Measurements from ENCODE around the gene NDRG3. TPM values are rescaled to one million over a fixed set of nuclear protein-coding genes. Genes with fewer than 3 reads are reported as not detected.

The NDRG3 gene
- total and polyA plus RNA-seq, 10 of the 15 experiments (the other 5 are each of a cell fraction or from before 2014, with no cell fraction given), result 11.2 to 29.7 (median 14.9) TPM

- TF ChIP-seq ZNF384 (IDR thresholded peaks at IDR 0.05; ENCODE audit: borderline replicate concordance, low read depth, low read length), result no peak
- no peak for TF ChIP-seq NFYA (IDR thresholded peaks at IDR 0.05; ENCODE audit: borderline replicate concordance, low read depth, low read length)
These were observed 38.2 kb upstream of the NDRG3 start (continued) for GRCh38 chr20:36784116-36784515.

- Histone ChIP-seq H2AFZ (ENCODE audit: control insufficient read depth, low read depth, low read length) (no peak overlapping the region), H3K79me2 (ENCODE audit: control insufficient read depth, insufficient read depth, low read length) (no peaks in the 10 kb centered on the region), H3K27me3 (replicated peaks in 1 of 2; ENCODE audit: control insufficient read depth in 2 of 2, insufficient read depth in 2 of 2, low read length in 1 of 2) (no peaks in the 10 kb centered on the region), H3K9me3 (replicated peaks; ENCODE audit: control insufficient read depth, insufficient read depth, low read length) (no peaks in the 10 kb centered on the region), H4K20me1 (ENCODE audit: control insufficient read depth, insufficient read depth) (no peaks in the 10 kb centered on the region), H3K4me2 (ENCODE audit: control insufficient read depth, insufficient read depth) (no peak overlapping the region), H3K4me1 (ENCODE audit: control insufficient read depth, insufficient read depth, low read length) (peaks cover 13% of the 10 kb centered on the region), H3K4me3 (no peak overlapping the region), H3K36me3 (ENCODE audit: control insufficient read depth in 2 of 2, insufficient read depth in 2 of 2, low read length in 1 of 2) (no peaks in the 10 kb centered on the region; a peak in 2 of 4 replicates), H3K27ac (ENCODE audit: control insufficient read depth, insufficient read depth) (no peak overlapping the region), H3K9ac (ENCODE audit: control insufficient read depth, insufficient read depth, low read length) (no peak overlapping the region)
- TF ChIP-seq TARDBP (IDR thresholded peaks at IDR 0.05; ENCODE audit: borderline replicate concordance), result no peak
- TF ChIP-seq E4F1 (IDR thresholded peaks at IDR 0.05; ENCODE audit: borderline replicate concordance, partially characterized antibody), result no peak
- no peak for TF ChIP-seq IKZF2 (IDR thresholded peaks at IDR 0.05)
- TF ChIP-seq MYB (IDR thresholded peaks at IDR 0.05; ENCODE audit: borderline replicate concordance, low read depth, low read length), result no peak
- TF ChIP-seq STAT3 (IDR thresholded peaks at IDR 0.05; ENCODE audit: low read depth, low read length), result no peak
- TF ChIP-seq BMI1 (IDR thresholded peaks at IDR 0.05; ENCODE audit: borderline replicate concordance), result no peak
- TF ChIP-seq CEBPZ (IDR thresholded peaks at IDR 0.05; ENCODE audit: low read depth, low read length), result no peak
- no peak for TF ChIP-seq EED (IDR thresholded peaks at IDR 0.05; ENCODE audit: low read depth)
- no peak for TF ChIP-seq CREB1 (IDR thresholded peaks at IDR 0.05; ENCODE audit: low read depth)
- TF ChIP-seq BCL11A (IDR thresholded peaks at IDR 0.05; ENCODE audit: low read depth, low read length), result no peak
- TF ChIP-seq BCLAF1 (IDR thresholded peaks at IDR 0.05), result no peak
- no peak for ATAC-seq
- CTCF ChIA-PET, result no interaction called here
- POLR2A ChIA-PET, result no interaction called here
- no peak for FAIRE-seq
- intact Hi-C loops (cut with micrococcal nuclease; ENCODE audit: unreplicated experiment) (no loop called here), in situ Hi-C loops (cut with MboI) (no loop called here)
- 74% methylated on average over 6 of the region's 6 CpGs for WGBS (ENCODE audit: insufficient coverage, insufficient replicate concordance, low lambda C conversion rate, missing lambda C conversion rate)
- no peak for DNase-seq (ENCODE audit: low read depth, low spot score)
- SMC1A ChIA-PET (ENCODE audit: uncharacterized antibody, unreplicated experiment), result no interaction called here
- RAD21 ChIA-PET (ENCODE audit: unreplicated experiment), result no interaction called here
- BruUV-seq (replicated peaks), result no TSS peak
These were observed 33.8 kb upstream of the NDRG3 start for GRCh38 chr20:36779656-36780025.
